ENCODE data around the gene CSE1L. TPM values are rescaled to one million over a fixed set of nuclear protein-coding genes. Genes with fewer than 3 reads are reported as not detected.

The CSE1L gene
- total and polyA plus RNA-seq, 3 donors from 2014 or later = 94.8 to 126 (median 96.6) TPM

GRCh38 chr20:49118307-49118706 lies 72.2 kb downstream of the CSE1L start:
- Histone ChIP-seq H3K4me3 (no peak overlapping the region), H3K27ac (no peak overlapping the region), H3K4me1 (no peaks in the 10 kb centered on the region), H3K27me3 (no peaks in the 10 kb centered on the region), H3K9me3 (no peaks in the 10 kb centered on the region), H3K36me3 (ENCODE audit: low read depth, missing control alignments) (no peaks in the 10 kb centered on the region)
- WGBS, 2 donors = 86 to 88% methylated on average over 3 of the region's 3 CpGs
- intact Hi-C loops (cut with DNase I; ENCODE audit: low total_unique reads) = no loop called here
- TF ChIP-seq CTCF (IDR thresholded peaks at IDR 0.05) (no peak), POLR2A (IDR thresholded peaks at IDR 0.05) (no peak)
- DNase-seq = no peak

GRCh38 chr20:49119988-49120387 lies 73.9 kb downstream of the CSE1L start:
- WGBS, 2 donors = 93% methylated on average over 7 of the region's 7 CpGs
- H3K27ac ChIP-seq = no peak overlapping the region
- no peaks in the 10 kb centered on the region for H3K27me3 ChIP-seq
- DNase-seq = no peak
- no peaks in the 10 kb centered on the region for H3K36me3 ChIP-seq (ENCODE audit: low read depth, missing control alignments)
- TF ChIP-seq CTCF (IDR thresholded peaks at IDR 0.05) (no peak), POLR2A (IDR thresholded peaks at IDR 0.05) (no peak)
- no peaks in the 10 kb centered on the region for H3K4me1 ChIP-seq
- intact Hi-C loops (cut with DNase I; ENCODE audit: low total_unique reads) = no loop called here
- H3K4me3 ChIP-seq = no peak overlapping the region
- H3K9me3 ChIP-seq = no peaks in the 10 kb centered on the region

- H3K9me3 ChIP-seq = no peaks in the 10 kb centered on the region
- no peaks in the 10 kb centered on the region for H3K4me1 ChIP-seq
- DNase-seq = no peak
- H3K4me3 ChIP-seq = no peak overlapping the region
- H3K27ac ChIP-seq = no peak overlapping the region
- 97 to 99% methylated on average over 12 to 13 of the region's 13 CpGs for WGBS, 2 donors
- TF ChIP-seq CTCF (IDR thresholded peaks at IDR 0.05) (no peak), POLR2A (IDR thresholded peaks at IDR 0.05) (no peak)
- H3K36me3 ChIP-seq (ENCODE audit: low read depth, missing control alignments) = no peaks in the 10 kb centered on the region
- no peaks in the 10 kb centered on the region for H3K27me3 ChIP-seq
- intact Hi-C loops (cut with DNase I; ENCODE audit: low total_unique reads) = no loop called here
Measured at GRCh38 chr20:49122920-49123319, 76.8 kb downstream of the CSE1L start.

- no peaks in the 10 kb centered on the region for H3K4me1 ChIP-seq
- no peaks in the 10 kb centered on the region for H3K27me3 ChIP-seq
- WGBS, 2 donors = 96 to 97% methylated on average over 8 to 10 of the region's 10 CpGs
- H3K36me3 ChIP-seq (ENCODE audit: low read depth, missing control alignments) = no peaks in the 10 kb centered on the region
- TF ChIP-seq POLR2A (IDR thresholded peaks at IDR 0.05) (no peak), CTCF (IDR thresholded peaks at IDR 0.05) (no peak)
- no peak overlapping the region for H3K4me3 ChIP-seq
- intact Hi-C loops (cut with DNase I; ENCODE audit: low total_unique reads) = no loop called here
- DNase-seq = no peak
- H3K27ac ChIP-seq = no peak overlapping the region
- no peaks in the 10 kb centered on the region for H3K9me3 ChIP-seq
Measured at GRCh38 chr20:49123982-49124381, 77.9 kb downstream of the CSE1L start.

GRCh38 chr20:49132995-49133478 lies 86.9 kb downstream of the CSE1L start:
- Histone ChIP-seq H3K27me3 (no peaks in the 10 kb centered on the region), H3K9me3 (no peaks in the 10 kb centered on the region), H3K27ac (no peak overlapping the region), H3K36me3 (ENCODE audit: low read depth, missing control alignments) (no peaks in the 10 kb centered on the region), H3K4me3 (no peak overlapping the region), H3K4me1 (peaks cover 3% of the 10 kb centered on the region)
- DNase-seq = no peak
- intact Hi-C loops (cut with DNase I; ENCODE audit: low total_unique reads) = loop anchor here (10.0 kb wide), 1 partner anchor 82 kb away; the partner anchor contains the start of gene DDX27
- TF ChIP-seq POLR2A (IDR thresholded peaks at IDR 0.05) (no peak), CTCF (IDR thresholded peaks at IDR 0.05) (peak; percentile 39 to 56 (median 47))
- WGBS, 2 donors = 35 to 36% methylated on average over 5 of the region's 5 CpGs

Data from testis (tissue), 3 donors.